Activated CD4-positive, alpha-beta T cell treated with anti-CD3 and anti-CD28 coated beads for 36 hours (primary cell): Measurements from ENCODE around the gene PPA2. TPM values are rescaled to one million over a fixed set of nuclear protein-coding genes. Genes with fewer than 3 reads are reported as not detected.
A peak's percentile ranks its signal among the peaks of the same experiment; 100 is the strongest.
"Not testable (repeated sequence)": the region's sequence is repeated elsewhere in the genome, so short reads cannot be mapped to it uniquely, and the experiment has no call there.

ENCODE experiments used
- ATAC-seq: fragments of 200-7000 bp; cut with Tn5 transposase; one replicate; pipeline ENCODE4 v1.10.0; 2021; ENCODE audit warnings: mild to moderate bottlenecking, moderate library complexity
- CTCF ChIA-PET: fragments of 350-600 bp; sonication (Branson Sonifier 250); formaldehyde crosslinking; loops from one replicate; lab custom pipeline; 2021; ENCODE audit warnings: antibody characterized with exemption; lab: Charles Lee
- POLR2A ChIA-PET: fragments of 350-600 bp; sonication (Branson Sonifier 250); formaldehyde crosslinking; loops from one replicate; lab custom pipeline; 2021; ENCODE audit warnings: antibody characterized with exemption, inconsistent platforms; lab: Charles Lee
- DNase-seq: peaks from one replicate; pipeline ENCODE4 v3.0.0-alpha.2; 2020
- H3K27ac Mint-ChIP-seq: one replicate; pipeline ENCODE4 v1.8.0; 2021; ENCODE audit warnings: mixed read lengths
- H3K27me3 Mint-ChIP-seq: one replicate; pipeline ENCODE4 v1.8.0; 2021; ENCODE audit warnings: mixed read lengths
- H3K36me3 Mint-ChIP-seq: one replicate; pipeline ENCODE4 v1.8.0; 2021; ENCODE audit warnings: low read depth, mixed read lengths
- H3K4me1 Mint-ChIP-seq: one replicate; pipeline ENCODE4 v1.8.0; 2021; ENCODE audit warnings: mixed read lengths
- H3K4me3 Mint-ChIP-seq: one replicate; pipeline ENCODE4 v1.8.0; 2021; ENCODE audit warnings: mild to moderate bottlenecking, moderate library complexity, mixed read lengths
- H3K9me3 Mint-ChIP-seq: one replicate; pipeline ENCODE4 v1.8.0; 2021; ENCODE audit warnings: low read depth, mixed read lengths
- intact Hi-C, 2 experiments: fragments of 100-400 bp; cut with DNase I in 1 of 2; cut with micrococcal nuclease in 1 of 2; formaldehyde crosslinking; loops; one replicate each; pipeline versions ENCODE4 v1.14.2 to v1.15.1; 2022 to 2024; cut with DNase I, micrococcal nuclease
- total RNA-seq, 2 experiments: library from RNA; stranded (reverse); gene quantifications; one replicate each; pipeline ENCODE4 v1.2.3, GENCODE V29; 2021

Gene PPA2
- total RNA-seq, 2 experiments from 2014 or later: 74.6 to 76.3 TPM

DNA sequence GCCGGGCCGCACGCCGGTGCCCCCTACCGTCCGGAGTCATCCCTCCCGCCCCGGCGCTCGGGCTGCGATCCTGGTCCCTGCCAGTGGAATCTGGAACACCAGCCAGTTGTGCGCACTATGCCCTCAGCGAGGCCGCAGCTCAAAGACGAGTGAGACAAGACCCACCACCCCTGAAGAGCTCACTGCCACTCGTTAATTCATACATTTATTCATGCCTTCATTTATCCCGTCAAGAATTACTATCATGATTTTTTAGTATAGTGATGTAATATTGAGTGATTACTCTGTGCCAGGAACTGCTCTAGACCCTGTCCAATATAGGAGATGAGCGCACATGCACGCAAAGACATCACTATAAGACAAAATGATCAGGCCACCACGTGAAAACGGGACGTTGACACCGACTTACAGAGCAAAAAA, 247 bp upstream of the PPA2 start:
- H3K4me1 Mint-ChIP-seq: peaks cover 30% of the 10 kb centered on the region
- no peaks in the 10 kb centered on the region for H3K27me3 Mint-ChIP-seq
- H3K9me3 Mint-ChIP-seq: no peaks in the 10 kb centered on the region
- H3K4me3 Mint-ChIP-seq: peak overlapping the region; percentile 98
- peak; percentile 3 for ATAC-seq
- intact Hi-C loops: loop anchor here in 1 of 2 experiments (5.0 kb wide), 4 partner anchors 167 to 507 kb away; partner anchors contain the start of genes GSTCD and INTS12
- POLR2A ChIA-PET: interaction anchor here (0.8 to 2.1 kb wide), 6 partner anchors 20 to 842 kb away, joined by 3 to 12 read pairs (median 8); partner anchors contain the start of genes TBCK and TET2
- H3K27ac Mint-ChIP-seq: peak overlapping the region; percentile 22
- DNase-seq: no peak
- CTCF ChIA-PET: interaction anchor here (0.5 to 2.3 kb wide), 27 partner anchors 8 to 615 kb away, joined by 3 to 16 read pairs (median 5); partner anchors contain the start of gene TET2
- peaks cover 23% of the 10 kb centered on the region for H3K36me3 Mint-ChIP-seq

GRCh38 chr4:105472871-105473323, 965 bp downstream of the PPA2 start:
- ChIA-PET CTCF (interaction anchor here (0.8 to 2.3 kb wide), 15 partner anchors 9 to 506 kb away, joined by 3 to 16 read pairs (median 6); partner anchors contain the start of gene TET2), POLR2A (interaction anchor here (1.5 to 2.1 kb wide), 3 partner anchors 19 to 335 kb away, joined by 7 to 12 read pairs (median 10); no protein-coding TSS in a partner anchor)
- no peak for DNase-seq
- Mint-ChIP-seq H3K36me3 (peaks cover 30% of the 10 kb centered on the region), H3K27ac (peak overlapping the region; percentile 99), H3K27me3 (no peaks in the 10 kb centered on the region), H3K4me1 (peaks cover 38% of the 10 kb centered on the region), H3K4me3 (peak overlapping the region; percentile 98), H3K9me3 (no peaks in the 10 kb centered on the region)
- intact Hi-C loops: loop anchor here (1.0 to 5.0 kb wide), 12 partner anchors 20 to 507 kb away; partner anchors contain the start of genes GSTCD (in 2 of the 2), INTS12 (in 2 of the 2) and TET2 (in 1 of the 2)
- no peak for ATAC-seq

DNA sequence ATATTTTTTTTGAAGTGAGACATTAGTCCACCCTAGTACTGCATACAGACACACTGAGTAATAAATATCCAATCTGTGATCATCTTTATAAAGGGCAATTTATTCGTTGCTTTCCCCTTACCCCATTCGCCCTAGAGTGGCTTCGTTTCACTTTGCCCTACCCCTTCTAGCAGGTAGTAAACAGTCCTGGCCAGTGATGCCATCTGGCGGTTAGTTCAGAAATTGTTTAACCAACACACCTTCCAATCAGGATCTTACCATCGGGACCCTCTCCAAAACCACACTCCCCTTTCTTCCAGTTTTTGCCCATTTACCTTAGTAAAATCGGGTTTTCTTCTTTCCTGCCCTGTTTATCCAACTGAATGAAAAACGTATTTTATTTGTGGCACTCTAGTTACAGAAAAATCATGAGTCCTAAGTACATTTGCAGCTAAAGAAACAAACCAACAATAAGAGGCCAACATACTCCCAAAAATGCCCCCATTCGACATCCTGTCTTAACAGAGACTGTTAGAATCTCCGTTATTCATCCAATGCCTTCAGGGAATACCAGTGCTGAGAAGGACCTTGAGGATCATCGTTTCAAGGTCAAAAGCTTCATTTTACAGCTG, 2.2 kb downstream of the PPA2 start:
- intact Hi-C loops: loop anchor here (1.0 to 5.0 kb wide), 9 partner anchors 164 to 541 kb away; partner anchors contain the start of genes GSTCD (in 1 of the 2) and INTS12 (in 1 of the 2)
- peak overlapping the region; percentile 80 for H3K27ac Mint-ChIP-seq
- ChIA-PET POLR2A (no interaction called here), CTCF (interaction anchor here (0.7 to 1.9 kb wide), 16 partner anchors 16 to 611 kb away, joined by 3 to 8 read pairs (median 4); partner anchors contain the start of gene TET2)
- H3K9me3 Mint-ChIP-seq: no peaks in the 10 kb centered on the region
- peaks cover 41% of the 10 kb centered on the region for H3K36me3 Mint-ChIP-seq
- DNase-seq (peak; percentile 83), ATAC-seq (peak; percentile 49)
- H3K27me3 Mint-ChIP-seq: no peaks in the 10 kb centered on the region
- peaks cover 46% of the 10 kb centered on the region for H3K4me1 Mint-ChIP-seq
- peak overlapping the region; percentile 98 for H3K4me3 Mint-ChIP-seq

DNA sequence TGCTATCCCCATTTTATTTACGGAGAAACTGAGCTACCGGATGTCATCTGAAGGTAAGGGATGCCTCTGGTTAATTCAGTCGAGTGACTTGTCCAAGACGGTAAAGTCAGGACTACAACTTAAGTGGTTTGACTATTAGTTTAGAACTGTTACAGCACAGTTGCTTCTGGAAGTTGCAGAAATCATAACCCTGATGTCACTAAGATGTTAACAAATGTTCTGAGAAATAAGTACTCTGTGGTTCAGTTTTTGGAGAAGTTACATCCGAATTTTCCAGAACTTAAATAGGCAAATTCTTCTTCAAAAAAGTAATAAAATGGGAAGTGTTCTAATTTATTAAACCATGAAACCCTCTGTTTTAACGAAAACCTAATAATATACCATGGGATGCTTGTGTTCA, 3.1 kb downstream of the PPA2 start:
- ChIA-PET CTCF (interaction anchor here (0.5 to 1.9 kb wide), 9 partner anchors 15 to 610 kb away, joined by 3 to 8 read pairs (median 3); no protein-coding TSS in a partner anchor), POLR2A (no interaction called here)
- ATAC-seq (no peak), DNase-seq (no peak)
- Mint-ChIP-seq H3K4me3 (peak overlapping the region; percentile 98), H3K36me3 (peaks cover 49% of the 10 kb centered on the region), H3K27ac (no peak overlapping the region), H3K9me3 (no peaks in the 10 kb centered on the region), H3K27me3 (no peaks in the 10 kb centered on the region), H3K4me1 (peaks cover 47% of the 10 kb centered on the region)
- intact Hi-C loops: loop anchor here (1.0 to 5.0 kb wide), 8 partner anchors 163 to 540 kb away; partner anchors contain the start of genes GSTCD (in 1 of the 2) and INTS12 (in 1 of the 2)

- peaks cover under 1% of the 10 kb centered on the region for H3K9me3 Mint-ChIP-seq
- POLR2A ChIA-PET: no interaction called here
Measured at GRCh38 chr4:105469736-105470135, 4.1 kb downstream of the PPA2 start.

DNA sequence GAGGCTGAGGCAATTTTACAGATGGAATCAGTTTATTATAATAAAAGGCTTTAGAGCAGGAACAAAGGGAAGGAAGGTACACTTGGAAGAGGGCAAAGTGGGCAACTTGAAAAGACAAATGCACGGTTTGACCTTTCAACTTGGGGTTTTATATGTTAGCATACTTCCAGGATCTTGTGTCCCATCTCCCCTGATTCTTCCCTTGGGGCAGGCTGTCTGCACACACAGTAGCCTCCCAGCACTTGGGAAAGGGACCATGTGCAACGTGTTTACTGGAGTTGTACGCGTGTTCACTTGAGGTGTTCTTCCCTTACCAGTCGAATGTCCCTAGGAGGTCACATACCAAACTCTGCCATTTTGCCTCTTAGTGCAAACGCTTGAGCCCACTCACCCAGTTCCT, 7.3 kb downstream of the PPA2 start:
- intact Hi-C loops: no loop called here
- POLR2A ChIA-PET: no interaction called here
- Mint-ChIP-seq H3K27ac (no peak overlapping the region), H3K9me3 (peaks cover 10% of the 10 kb centered on the region), H3K4me1 (peaks cover 54% of the 10 kb centered on the region), H3K4me3 (no peak overlapping the region), H3K36me3 (peaks cover 72% of the 10 kb centered on the region), H3K27me3 (no peaks in the 10 kb centered on the region)
- DNase-seq: no peak
- CTCF ChIA-PET: interaction anchor here (1.9 kb wide), 1 partner anchor 12 kb away, joined by 4 read pairs; no protein-coding TSS in a partner anchor
- ATAC-seq: no peak

More at GRCh38 chr4:105469736-105470135, 4.1 kb downstream of the PPA2 start:
- ATAC-seq (no peak), DNase-seq (no peak)
- intact Hi-C loops: loop anchor here in 1 of 2 experiments (2.0 to 5.0 kb wide), 5 partner anchors 162 to 539 kb away; partner anchors contain the start of genes GSTCD and INTS12
- no peak overlapping the region for H3K4me3 Mint-ChIP-seq
- H3K27ac Mint-ChIP-seq: no peak overlapping the region
- peaks cover 57% of the 10 kb centered on the region for H3K36me3 Mint-ChIP-seq
- CTCF ChIA-PET: interaction anchor here (0.6 to 1.7 kb wide), 4 partner anchors 8 to 329 kb away, joined by 3 to 6 read pairs (median 3); no protein-coding TSS in a partner anchor
- peaks cover 49% of the 10 kb centered on the region for H3K4me1 Mint-ChIP-seq
- no peaks in the 10 kb centered on the region for H3K27me3 Mint-ChIP-seq

DNA sequence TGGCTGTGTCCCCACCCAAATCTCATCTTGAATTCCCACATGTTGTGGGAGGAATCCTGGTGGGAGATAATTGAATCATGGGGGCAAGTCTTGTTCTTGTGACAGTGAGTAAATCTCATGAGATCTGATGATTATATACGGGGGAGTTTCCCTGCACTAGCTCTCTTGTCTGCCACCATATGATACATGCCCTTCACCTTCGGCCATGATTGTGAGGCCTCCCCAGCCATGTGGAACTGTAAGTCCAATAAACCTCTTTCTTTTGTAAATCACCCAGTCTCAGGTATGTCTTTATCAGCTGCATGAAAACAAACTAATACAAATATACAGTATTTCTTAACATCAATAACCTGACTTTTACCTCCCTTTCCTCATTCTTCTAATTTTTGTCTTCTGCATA, 9.3 kb downstream of the PPA2 start:
- POLR2A ChIA-PET, ATAC-seq, CTCF ChIA-PET, DNase-seq, intact Hi-C loops, H3K27ac Mint-ChIP-seq, H3K27me3 Mint-ChIP-seq, H3K9me3 Mint-ChIP-seq, H3K4me3 Mint-ChIP-seq: not testable (repeated sequence)
- H3K36me3 Mint-ChIP-seq: peaks cover 60% of the 10 kb centered on the region
- H3K4me1 Mint-ChIP-seq: peaks cover 42% of the 10 kb centered on the region

- H3K36me3 Mint-ChIP-seq: peaks cover 59% of the 10 kb centered on the region
- intact Hi-C loops: no loop called here
- no peaks in the 10 kb centered on the region for H3K27me3 Mint-ChIP-seq
- DNase-seq (no peak), ATAC-seq (no peak)
- CTCF ChIA-PET: no interaction called here
- POLR2A ChIA-PET: no interaction called here
- no peak overlapping the region for H3K27ac Mint-ChIP-seq
- peaks cover 10% of the 10 kb centered on the region for H3K9me3 Mint-ChIP-seq
- H3K4me1 Mint-ChIP-seq: peaks cover 30% of the 10 kb centered on the region
- H3K4me3 Mint-ChIP-seq: no peak overlapping the region
Measured at GRCh38 chr4:105462576-105462975, 11.3 kb downstream of the PPA2 start.

DNA sequence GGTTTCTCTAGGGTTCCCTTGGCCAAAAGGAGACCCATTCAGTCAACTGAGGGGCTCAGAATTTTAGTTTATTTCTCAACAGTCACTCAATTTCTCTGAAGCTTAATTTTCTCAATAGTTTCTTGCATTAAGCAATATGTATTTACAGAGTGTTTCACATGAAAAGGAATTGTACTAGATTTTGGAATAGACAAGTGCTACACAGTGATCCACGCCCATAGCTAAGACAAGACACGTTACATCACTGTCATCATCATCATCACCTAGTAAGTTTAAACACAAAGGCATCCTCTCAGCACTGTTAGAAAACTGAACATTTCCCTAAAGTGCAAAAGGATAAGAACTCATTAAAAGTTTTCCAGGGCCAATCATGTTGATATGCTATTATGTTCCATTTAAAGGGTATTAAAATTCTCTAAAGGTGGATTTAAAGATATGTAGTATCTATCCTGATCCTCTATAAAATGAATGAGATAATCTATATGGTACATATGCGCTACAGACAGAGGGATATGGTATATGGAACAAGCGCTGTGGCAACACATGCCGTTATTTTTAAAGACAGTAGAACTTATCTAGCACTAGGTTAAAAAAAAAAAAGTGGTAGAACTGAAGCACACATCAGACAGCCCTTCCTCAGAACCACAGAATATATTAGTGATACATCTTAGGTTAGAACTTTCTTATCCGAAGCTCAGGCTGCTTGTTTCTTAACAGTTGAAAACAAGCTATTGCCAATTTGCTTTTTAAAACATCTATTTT, 12.1 kb downstream of the PPA2 start:
- Mint-ChIP-seq H3K4me1 (peaks cover 24% of the 10 kb centered on the region), H3K4me3 (no peak overlapping the region), H3K27ac (no peak overlapping the region), H3K9me3 (peaks cover 10% of the 10 kb centered on the region), H3K27me3 (no peaks in the 10 kb centered on the region), H3K36me3 (peaks cover 51% of the 10 kb centered on the region)
- CTCF ChIA-PET: interaction anchor here (0.6 kb wide), 1 partner anchor 8 kb away, joined by 3 read pairs; no protein-coding TSS in a partner anchor
- DNase-seq (no peak), ATAC-seq (no peak)
- POLR2A ChIA-PET: no interaction called here
- intact Hi-C loops: no loop called here

DNA sequence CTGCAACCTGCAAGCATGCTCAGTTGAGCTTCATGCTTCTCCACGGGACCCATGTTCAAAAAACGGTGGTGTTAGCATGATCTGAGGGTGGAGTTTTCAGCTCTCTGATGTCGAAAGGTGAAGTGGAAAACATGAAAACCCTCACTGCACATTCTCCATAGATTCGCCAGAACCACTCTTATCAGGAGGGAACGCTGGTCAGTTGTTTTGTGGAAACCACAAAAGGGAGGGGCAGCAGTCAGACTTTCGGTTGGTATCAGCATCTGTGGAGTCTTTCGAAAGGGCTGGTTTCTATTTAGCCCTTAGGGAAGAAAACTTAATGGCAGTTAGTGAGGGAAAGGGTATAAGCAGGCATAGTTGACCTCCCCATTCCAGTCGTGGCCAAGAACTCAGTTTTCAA, 12.6 kb downstream of the PPA2 start:
- CTCF ChIA-PET: interaction anchor here (0.6 to 1.4 kb wide), 5 partner anchors 9 to 1359 kb away, joined by 3 to 4 read pairs (median 4); no protein-coding TSS in a partner anchor
- H3K4me3 Mint-ChIP-seq: no peak overlapping the region
- peaks cover 49% of the 10 kb centered on the region for H3K36me3 Mint-ChIP-seq

More for the DNA sequence above, 12.6 kb downstream of the PPA2 start:
- no peak overlapping the region for H3K27ac Mint-ChIP-seq
- H3K4me1 Mint-ChIP-seq: peaks cover 26% of the 10 kb centered on the region
- DNase-seq (no peak), ATAC-seq (no peak)
- H3K27me3 Mint-ChIP-seq: no peaks in the 10 kb centered on the region
- intact Hi-C loops: no loop called here
- H3K9me3 Mint-ChIP-seq: peaks cover 10% of the 10 kb centered on the region
- POLR2A ChIA-PET: no interaction called here
